ENCODE measurements around the gene TBC1D5.

DNA sequence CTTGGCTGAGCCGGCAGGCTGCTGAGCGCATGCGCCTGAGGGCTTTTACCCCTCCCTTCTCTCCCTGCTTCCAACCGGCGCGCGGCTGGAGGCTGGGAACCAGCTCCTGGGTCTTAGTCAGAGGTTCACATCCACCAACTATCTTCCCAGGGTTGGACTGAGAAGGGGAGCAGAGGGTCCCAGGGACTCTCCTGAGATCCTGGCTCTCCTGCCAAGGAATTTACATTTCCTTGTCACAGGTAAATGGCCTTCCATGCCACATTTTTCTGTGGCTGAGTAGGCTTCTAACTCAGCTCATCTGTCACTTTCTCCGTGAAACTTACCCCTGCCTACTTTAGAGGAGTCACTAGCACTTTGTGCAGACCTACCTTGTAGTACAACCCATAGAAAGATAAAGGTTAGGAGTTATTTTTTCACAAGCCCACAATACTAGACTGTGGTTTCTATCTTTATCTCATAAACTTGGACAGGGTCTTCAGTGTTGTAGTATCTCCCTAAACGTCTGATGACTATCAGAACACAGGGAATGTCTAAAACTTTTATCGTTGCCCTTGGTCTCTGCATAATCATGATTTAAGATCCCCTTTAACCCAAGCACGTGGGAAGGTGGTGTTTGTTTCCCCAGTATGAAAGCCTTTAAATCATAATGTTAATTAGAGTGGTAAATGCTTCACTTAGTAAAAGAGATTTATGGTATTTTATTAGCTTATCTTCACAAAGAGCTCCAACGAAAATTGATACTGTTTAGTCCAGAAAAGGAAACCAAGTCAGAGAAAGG lies 638 bp upstream of the TBC1D5 start:
- TF ChIP-seq, protein P1, sequence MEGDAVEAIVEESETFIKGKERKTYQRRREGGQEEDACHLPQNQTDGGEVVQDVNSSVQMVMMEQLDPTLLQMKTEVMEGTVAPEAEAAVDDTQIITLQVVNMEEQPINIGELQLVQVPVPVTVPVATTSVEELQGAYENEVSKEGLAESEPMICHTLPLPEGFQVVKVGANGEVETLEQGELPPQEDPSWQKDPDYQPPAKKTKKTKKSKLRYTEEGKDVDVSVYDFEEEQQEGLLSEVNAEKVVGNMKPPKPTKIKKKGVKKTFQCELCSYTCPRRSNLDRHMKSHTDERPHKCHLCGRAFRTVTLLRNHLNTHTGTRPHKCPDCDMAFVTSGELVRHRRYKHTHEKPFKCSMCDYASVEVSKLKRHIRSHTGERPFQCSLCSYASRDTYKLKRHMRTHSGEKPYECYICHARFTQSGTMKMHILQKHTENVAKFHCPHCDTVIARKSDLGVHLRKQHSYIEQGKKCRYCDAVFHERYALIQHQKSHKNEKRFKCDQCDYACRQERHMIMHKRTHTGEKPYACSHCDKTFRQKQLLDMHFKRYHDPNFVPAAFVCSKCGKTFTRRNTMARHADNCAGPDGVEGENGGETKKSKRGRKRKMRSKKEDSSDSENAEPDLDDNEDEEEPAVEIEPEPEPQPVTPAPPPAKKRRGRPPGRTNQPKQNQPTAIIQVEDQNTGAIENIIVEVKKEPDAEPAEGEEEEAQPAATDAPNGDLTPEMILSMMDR (conservative IDR thresholded peaks at IDR 0.05) = no peak
- TF ChIP-seq ZFX (IDR thresholded peaks at IDR 0.05) = no peak
